Neural cell (in vitro differentiated cells): ENCODE data around the gene SEMA6A. TPM values are rescaled to one million over a fixed set of nuclear protein-coding genes. Genes with fewer than 3 reads are reported as not detected.

Experiments
- H2AFZ ChIP-seq: fragments of 200-600, 300-800 bp; sonication (generic), shearing (Covaris generic); 2 replicates; pipeline ENCODE4 v1.6.0; 2014; ENCODE audit warnings: low read depth, mild to moderate bottlenecking, antibody characterized with exemption, low read length, moderate library complexity
- H3F3A ChIP-seq: fragments of 200-600 bp; shearing (Covaris generic); 2 replicates; pipeline ENCODE4 v1.6.1; 2016; ENCODE audit warnings: mild to moderate bottlenecking, moderate library complexity, mixed read lengths, antibody characterized with exemption, low read length; ENCODE audit not compliant: insufficient read depth, poor library complexity, severe bottlenecking
- H3K27ac ChIP-seq: fragments of 200-600, 300-800 bp; sonication (generic), shearing (Covaris generic); 2 replicates; pipeline ENCODE4 v1.5.1; 2014; ENCODE audit warnings: mild to moderate bottlenecking, low read length, moderate library complexity
- H3K27me3 ChIP-seq: fragments of 300-800, 200-600 bp; sonication (generic), shearing (Covaris generic); 2 replicates; pipeline ENCODE4 v1.6.0; 2014; ENCODE audit warnings: mild to moderate bottlenecking, low read depth, low read length, moderate library complexity; ENCODE audit not compliant: insufficient read depth
- H3K36me3 ChIP-seq: fragments of 300-800, 200-600 bp; sonication (generic), shearing (Covaris generic); 2 replicates; pipeline ENCODE4 v1.5.1; 2014; ENCODE audit warnings: mild to moderate bottlenecking, antibody characterized with exemption, low read length, moderate library complexity; ENCODE audit not compliant: insufficient read depth
- H3K4me2 ChIP-seq: fragments of 300-800, 200-600 bp; sonication (generic), shearing (Covaris generic); 2 replicates; pipeline ENCODE4 v1.6.0; 2014; ENCODE audit warnings: mild to moderate bottlenecking, low read length
- H3K4me3 ChIP-seq: fragments of 300-800, 200-600 bp; sonication (generic), shearing (Covaris generic); 2 replicates; pipeline ENCODE4 v1.5.1; 2014; ENCODE audit warnings: mild to moderate bottlenecking, low read length, moderate library complexity
- H3K79me2 ChIP-seq: fragments of 200-600 bp; shearing (Covaris generic); replicated peaks from 2 replicates; pipeline ENCODE4 v1.6.0; 2014; ENCODE audit warnings: mild to moderate bottlenecking, low read length, moderate library complexity; ENCODE audit not compliant: insufficient read depth
- H3K9ac ChIP-seq: fragments of 300-800, 200-600 bp; sonication (generic), shearing (Covaris generic); 2 replicates; pipeline ENCODE4 v1.6.1; 2016; ENCODE audit warnings: mild to moderate bottlenecking, low read length, mixed read lengths
- H3K9me2 ChIP-seq: fragments of 200-600 bp; shearing (Covaris generic); 2 replicates; pipeline ENCODE4 v1.6.1; 2016; ENCODE audit warnings: mild to moderate bottlenecking, low read length, mixed read lengths; ENCODE audit not compliant: insufficient read depth
- H3K9me3 ChIP-seq: fragments of 200-600, 300-800 bp; sonication (generic), shearing (Covaris generic); 2 replicates; pipeline ENCODE4 v1.6.1; 2016; ENCODE audit warnings: mild to moderate bottlenecking, mixed run types, low read length, moderate library complexity, mixed read lengths
- H4K20me1 ChIP-seq: fragments of 200-600 bp; shearing (Covaris generic); 2 replicates; pipeline ENCODE4 v1.6.1; 2016; ENCODE audit warnings: mild to moderate bottlenecking, mixed run types; ENCODE audit not compliant: insufficient read depth
- CTCF ChIP-seq: fragments of 450-650 bp; IDR thresholded peaks from 2 replicates; pipeline ENCODE4 v1.5.1; 2014; ENCODE audit warnings: antibody characterized with exemption, mild to moderate bottlenecking, moderate library complexity; ENCODE audit not compliant: poor library complexity, severe bottlenecking
- EP300 ChIP-seq: fragments of 450-650 bp; conservative IDR thresholded peaks from 2 replicates; pipeline ENCODE4 v1.6.1; 2014; ENCODE audit warnings: antibody characterized with exemption, mild to moderate bottlenecking, moderate library complexity; ENCODE audit not compliant: poor library complexity, severe bottlenecking
- EZH2 ChIP-seq: fragments of 200-600, 300-800 bp; shearing (Covaris generic), sonication (generic); IDR thresholded peaks from 2 replicates; pipeline ENCODE4 v1.6.1; 2014; ENCODE audit warnings: antibody characterized with exemption, low read length, borderline replicate concordance, mild to moderate bottlenecking; ENCODE audit not compliant: insufficient read depth, poor library complexity, severe bottlenecking
- MXI1 ChIP-seq: fragments of 450-650 bp; conservative IDR thresholded peaks from 2 replicates; pipeline ENCODE4 v1.6.1; 2014; ENCODE audit warnings: antibody characterized with exemption, mild to moderate bottlenecking; ENCODE audit not compliant: poor library complexity, severe bottlenecking
- POLR2AphosphoS5 ChIP-seq: IDR thresholded peaks from 2 replicates; pipeline ENCODE4 v1.6.1; 2012
- RAD21 ChIP-seq: fragments of 450-650 bp; conservative IDR thresholded peaks from 2 replicates; pipeline ENCODE4 v1.6.1; 2014; ENCODE audit warnings: antibody characterized with exemption, mild to moderate bottlenecking, moderate library complexity
- SMC3 ChIP-seq: fragments of 450-650 bp; conservative IDR thresholded peaks from 2 replicates; pipeline ENCODE4 v1.6.1; 2014; ENCODE audit warnings: antibody characterized with exemption, mild to moderate bottlenecking, moderate library complexity; ENCODE audit not compliant: poor library complexity
- TAF1 ChIP-seq: IDR thresholded peaks from 2 replicates; pipeline ENCODE4 v1.6.1; 2012; ENCODE audit warnings: low read depth
- polyA plus RNA-seq: library from polyadenylated mRNA; depleted of rRNA; stranded (reverse); fragments of >200 nt; gene quantifications from 2 replicates; pipeline ENCODE4 v1.2.3, GENCODE V29; 2014
- TF ChIP-seq, protein P1 (sequence below): IDR thresholded peaks from 2 replicates; pipeline ENCODE4 v1.6.1; 2012; ENCODE audit warnings: borderline replicate concordance

Gene SEMA6A
- polyA plus RNA-seq, 1 donor from 2014 or later: 6.5 TPM

- no peak overlapping the region for H2AFZ ChIP-seq
- H3K79me2 ChIP-seq: no peaks in the 10 kb centered on the region
- H3K27me3 ChIP-seq: no peaks in the 10 kb centered on the region
- no peak overlapping the region for H3K9ac ChIP-seq
- no peak for TF ChIP-seq SMC3
- TF ChIP-seq MXI1: no peak
- TF ChIP-seq POLR2AphosphoS5: no peak
- TF ChIP-seq EZH2: no peak
- TF ChIP-seq RAD21: no peak
- no peak for TF ChIP-seq TAF1
- no peak for TF ChIP-seq EP300
- no peak for TF ChIP-seq CTCF
- TF ChIP-seq, protein P1, sequence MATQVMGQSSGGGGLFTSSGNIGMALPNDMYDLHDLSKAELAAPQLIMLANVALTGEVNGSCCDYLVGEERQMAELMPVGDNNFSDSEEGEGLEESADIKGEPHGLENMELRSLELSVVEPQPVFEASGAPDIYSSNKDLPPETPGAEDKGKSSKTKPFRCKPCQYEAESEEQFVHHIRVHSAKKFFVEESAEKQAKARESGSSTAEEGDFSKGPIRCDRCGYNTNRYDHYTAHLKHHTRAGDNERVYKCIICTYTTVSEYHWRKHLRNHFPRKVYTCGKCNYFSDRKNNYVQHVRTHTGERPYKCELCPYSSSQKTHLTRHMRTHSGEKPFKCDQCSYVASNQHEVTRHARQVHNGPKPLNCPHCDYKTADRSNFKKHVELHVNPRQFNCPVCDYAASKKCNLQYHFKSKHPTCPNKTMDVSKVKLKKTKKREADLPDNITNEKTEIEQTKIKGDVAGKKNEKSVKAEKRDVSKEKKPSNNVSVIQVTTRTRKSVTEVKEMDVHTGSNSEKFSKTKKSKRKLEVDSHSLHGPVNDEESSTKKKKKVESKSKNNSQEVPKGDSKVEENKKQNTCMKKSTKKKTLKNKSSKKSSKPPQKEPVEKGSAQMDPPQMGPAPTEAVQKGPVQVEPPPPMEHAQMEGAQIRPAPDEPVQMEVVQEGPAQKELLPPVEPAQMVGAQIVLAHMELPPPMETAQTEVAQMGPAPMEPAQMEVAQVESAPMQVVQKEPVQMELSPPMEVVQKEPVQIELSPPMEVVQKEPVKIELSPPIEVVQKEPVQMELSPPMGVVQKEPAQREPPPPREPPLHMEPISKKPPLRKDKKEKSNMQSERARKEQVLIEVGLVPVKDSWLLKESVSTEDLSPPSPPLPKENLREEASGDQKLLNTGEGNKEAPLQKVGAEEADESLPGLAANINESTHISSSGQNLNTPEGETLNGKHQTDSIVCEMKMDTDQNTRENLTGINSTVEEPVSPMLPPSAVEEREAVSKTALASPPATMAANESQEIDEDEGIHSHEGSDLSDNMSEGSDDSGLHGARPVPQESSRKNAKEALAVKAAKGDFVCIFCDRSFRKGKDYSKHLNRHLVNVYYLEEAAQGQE: no peak
- no peaks in the 10 kb centered on the region for H3K36me3 ChIP-seq
- no peaks in the 10 kb centered on the region for H3K9me2 ChIP-seq
- H3F3A ChIP-seq: no peaks in the 10 kb centered on the region
- H4K20me1 ChIP-seq: no peaks in the 10 kb centered on the region
- H3K4me2 ChIP-seq: no peak overlapping the region
- no peak overlapping the region for H3K27ac ChIP-seq
- H3K9me3 ChIP-seq: no peaks in the 10 kb centered on the region
- no peak overlapping the region for H3K4me3 ChIP-seq
Observed at GRCh38 chr5:116621599-116621998, 47.0 kb upstream of the SEMA6A start.

DNA sequence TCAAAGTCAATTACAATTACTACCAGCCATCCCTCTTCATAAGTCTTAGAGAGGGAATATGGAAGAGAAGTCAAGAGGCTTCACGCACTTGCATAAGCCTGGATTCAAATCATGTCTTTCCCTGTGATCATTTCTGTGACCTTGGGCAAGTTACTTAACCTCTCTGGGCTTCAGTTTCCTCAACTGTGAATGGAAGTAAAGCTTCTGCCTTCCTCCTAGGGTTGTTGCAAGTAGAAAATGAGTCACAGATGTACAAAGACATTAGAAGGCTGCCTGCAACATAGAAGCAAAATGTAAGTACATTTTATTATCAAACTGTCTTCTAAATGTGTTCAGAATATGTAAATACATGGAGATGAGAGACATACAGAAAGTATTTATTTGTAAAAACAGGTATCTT is 42.3 kb upstream of the SEMA6A start:
- Histone ChIP-seq H3K79me2 (no peaks in the 10 kb centered on the region), H3K27ac (no peak overlapping the region), H3K9me3 (no peaks in the 10 kb centered on the region), H3K9me2 (no peaks in the 10 kb centered on the region), H3F3A (no peaks in the 10 kb centered on the region), H3K4me3 (no peak overlapping the region), H3K4me2 (no peak overlapping the region), H2AFZ (no peak overlapping the region), H3K9ac (no peak overlapping the region), H4K20me1 (no peaks in the 10 kb centered on the region), H3K36me3 (no peaks in the 10 kb centered on the region), H3K27me3 (no peaks in the 10 kb centered on the region)
- TF ChIP-seq EP300 (no peak), EZH2 (no peak), RAD21 (no peak), SMC3 (no peak), CTCF (no peak)
